GM21423 (cell line): ENCODE measurements around the gene ARL17B.
A peak's percentile ranks its signal among the peaks of the same experiment; 100 is the strongest.
"Not testable (repeated sequence)": the region's sequence is repeated elsewhere in the genome, so short reads cannot be mapped to it uniquely, and the experiment has no call there.

Experiments used
- ATAC-seq: cut with Tn5 transposase; IDR thresholded peaks from one replicate; pipeline ENCODE4 v1.9.1; 2021; ENCODE audit warnings: mild to moderate bottlenecking, moderate library complexity; ENCODE audit not compliant: unreplicated experiment

ARL17B gene

DNA sequence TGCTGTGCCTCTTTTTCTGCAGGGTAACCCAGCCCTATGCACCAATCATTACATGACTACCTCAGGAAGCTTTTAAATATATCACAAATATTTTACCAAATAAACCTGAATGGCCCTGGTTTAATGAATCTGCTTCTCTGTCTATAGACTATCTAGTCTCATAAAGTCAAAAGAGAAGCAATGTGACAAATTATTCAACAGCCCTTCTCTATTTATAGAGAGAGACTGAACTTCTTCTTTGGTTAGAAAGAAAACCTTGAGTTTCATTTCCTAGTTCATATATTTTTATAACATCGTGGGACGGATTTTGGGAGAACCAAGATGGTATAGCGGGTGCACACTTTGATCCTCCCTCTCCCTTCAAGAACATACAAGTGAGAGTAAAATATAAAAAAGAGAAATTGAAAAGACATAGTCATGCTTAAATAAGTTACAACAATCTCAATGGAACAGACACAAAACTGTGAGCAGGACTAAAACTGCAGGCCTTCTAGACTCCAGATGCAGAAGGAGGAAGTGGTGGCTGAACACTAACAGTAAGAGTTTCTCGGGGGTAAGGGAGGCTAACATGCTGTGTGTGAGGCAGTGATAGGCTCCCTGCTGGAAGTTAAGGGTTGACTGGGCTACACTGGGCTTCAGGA lies 70.5 kb downstream of the ARL17B start:
- ATAC-seq: peak; percentile 95

DNA sequence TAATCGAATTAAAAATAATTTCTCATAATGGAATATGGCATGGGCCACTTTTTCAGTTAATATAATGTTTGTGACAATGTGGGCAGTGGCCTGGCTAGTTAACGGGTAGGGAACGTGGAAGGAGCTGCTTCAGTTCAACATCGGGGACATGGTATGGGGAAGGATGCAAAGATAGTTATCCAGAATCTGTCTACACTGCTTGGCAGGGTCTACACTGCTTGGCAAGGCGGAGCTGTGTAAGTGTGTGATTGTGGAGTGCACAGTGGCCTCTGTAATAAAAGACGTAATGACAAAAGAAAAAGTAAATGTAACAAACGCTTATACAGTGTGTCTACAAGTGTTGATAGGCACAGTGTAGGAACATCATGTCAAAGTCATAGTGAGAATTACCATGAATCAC lies 74.0 kb downstream of the ARL17B start:
- ATAC-seq: not testable (repeated sequence)

DNA sequence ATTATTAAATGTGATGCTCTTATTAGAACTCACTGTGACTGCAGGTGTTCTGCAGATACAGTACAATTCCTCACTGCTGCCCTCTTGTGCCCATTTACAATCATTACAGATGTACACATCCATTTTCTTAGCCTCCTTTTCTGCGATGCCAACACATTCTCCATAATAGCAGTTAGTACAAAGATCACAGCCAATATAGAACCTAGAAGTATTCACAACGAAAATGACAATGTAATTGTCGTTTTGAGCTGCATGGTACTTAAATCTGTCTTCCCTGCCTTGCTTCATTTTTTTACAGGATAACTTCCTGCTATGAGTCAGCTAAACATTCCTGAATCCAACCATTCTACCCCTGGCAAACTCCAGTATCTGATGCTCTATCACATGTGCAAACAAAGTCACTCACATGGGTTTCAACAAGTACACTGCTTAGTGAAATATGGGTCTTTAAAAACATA lies 74.8 kb downstream of the ARL17B start:
- ATAC-seq: not testable (repeated sequence)

DNA sequence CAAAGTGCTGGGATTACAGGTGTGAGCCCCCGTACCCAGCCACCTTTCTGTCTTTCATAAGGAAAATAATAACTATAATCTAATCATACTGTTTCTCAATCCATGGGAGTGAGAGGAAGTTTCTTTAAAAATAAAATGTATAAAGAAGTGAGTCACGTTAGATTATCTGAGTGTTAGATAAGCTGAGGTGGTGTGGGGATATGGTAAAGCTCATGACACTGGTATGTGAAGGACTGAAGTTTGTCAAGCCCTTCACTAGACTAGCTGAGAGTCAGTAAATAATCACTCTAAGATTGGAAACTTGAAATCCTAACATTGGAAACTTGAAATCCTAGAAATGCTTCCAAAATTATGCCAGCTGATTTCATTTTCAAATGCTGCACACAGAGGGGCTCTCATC lies 76.1 kb downstream of the ARL17B start:
- not testable (repeated sequence) for ATAC-seq

DNA sequence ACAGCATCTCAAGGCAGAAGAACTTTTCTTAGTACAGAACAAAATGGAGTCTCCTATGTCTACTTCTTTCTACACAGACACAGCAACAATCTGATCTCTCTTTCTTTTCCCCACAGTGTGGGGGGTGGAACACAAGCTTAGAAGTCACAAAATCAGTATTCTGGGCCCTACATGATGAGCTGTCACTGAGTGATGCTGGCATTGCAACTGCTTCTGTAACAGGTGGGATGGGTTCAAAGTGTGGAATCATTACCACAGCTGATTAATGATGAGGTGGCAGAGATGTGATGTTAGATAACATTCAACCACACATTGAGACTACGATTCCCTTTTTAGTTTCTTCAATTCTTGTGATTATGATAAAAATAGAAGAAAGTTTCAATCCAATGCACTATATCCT lies 77.1 kb downstream of the ARL17B start:
- not testable (repeated sequence) for ATAC-seq

DNA sequence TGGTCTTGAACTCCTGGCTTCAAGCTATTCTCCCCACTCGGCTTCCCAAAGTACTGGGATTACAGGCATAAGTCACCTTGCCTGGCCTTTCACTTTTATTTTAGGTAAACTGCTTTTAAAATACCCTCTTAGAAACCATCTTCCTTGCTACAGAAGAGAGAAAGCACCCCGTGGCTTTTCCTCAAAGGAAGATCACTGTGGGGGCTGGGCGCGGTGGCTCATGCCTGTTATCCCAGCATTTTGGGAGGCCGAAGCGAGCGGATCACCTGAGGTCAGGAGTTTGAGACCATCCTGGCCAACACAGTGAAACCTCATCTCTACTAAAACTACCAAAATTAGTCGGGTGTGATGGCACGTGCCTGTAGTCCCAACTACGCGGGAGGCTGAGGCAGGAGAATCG lies 78.9 kb downstream of the ARL17B start:
- ATAC-seq: not testable (repeated sequence)

DNA sequence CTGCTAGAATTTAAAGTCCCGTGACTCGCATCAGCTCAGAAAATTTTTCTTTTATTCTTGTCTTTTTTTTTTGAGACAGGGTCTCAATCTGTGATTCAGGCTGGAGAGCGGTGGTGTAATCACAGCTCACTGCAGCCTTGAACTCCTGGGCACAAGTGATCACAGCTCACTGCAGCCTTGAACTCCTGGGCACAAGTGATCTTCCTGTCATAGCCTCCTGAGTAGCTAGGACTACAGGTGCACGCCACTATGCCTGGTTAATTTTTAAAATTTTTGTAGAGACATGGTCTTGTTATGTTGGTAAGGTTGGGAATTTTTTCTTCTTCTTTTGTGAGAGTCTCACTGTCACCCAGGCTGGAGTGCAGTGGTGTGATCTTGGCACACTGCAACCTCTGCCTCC lies 80.2 kb downstream of the ARL17B start:
- not testable (repeated sequence) for ATAC-seq

DNA sequence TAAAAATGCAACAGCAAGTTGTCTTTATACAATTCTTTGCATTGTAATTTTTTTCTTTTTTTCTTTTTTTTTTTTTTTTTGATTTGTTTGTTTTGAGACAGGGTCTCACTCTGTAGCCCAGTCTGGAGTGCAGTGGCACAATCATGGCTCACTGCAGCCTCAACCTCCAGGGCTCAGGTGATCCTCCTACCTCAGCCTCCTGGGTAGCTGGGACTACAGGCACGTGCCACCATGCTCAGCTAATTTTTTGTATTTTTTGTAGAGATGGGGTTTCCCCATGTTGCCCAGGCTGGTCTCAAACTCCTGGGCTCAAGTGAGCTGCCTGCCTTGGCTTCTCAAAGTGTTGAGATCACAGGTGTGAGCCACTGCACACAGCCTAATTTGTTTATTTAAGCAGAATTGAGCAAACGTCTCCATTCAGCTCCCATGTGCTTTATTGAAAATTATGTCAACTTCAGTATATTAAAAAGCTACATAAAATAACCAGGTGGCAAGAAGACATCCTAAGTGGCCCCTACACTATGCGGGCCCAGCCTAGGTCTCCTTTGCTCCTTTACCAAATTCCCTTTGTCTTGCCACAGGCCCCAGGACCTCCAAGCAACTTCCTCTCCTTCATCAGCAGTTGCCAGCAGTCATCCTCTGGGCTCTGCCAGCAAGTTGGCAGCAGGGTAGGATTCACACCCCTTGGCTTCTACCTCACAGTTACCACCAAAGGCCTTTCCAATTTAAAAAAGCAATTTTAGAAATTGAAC lies 84.7 kb downstream of the ARL17B start:
- not testable (repeated sequence) for ATAC-seq

DNA sequence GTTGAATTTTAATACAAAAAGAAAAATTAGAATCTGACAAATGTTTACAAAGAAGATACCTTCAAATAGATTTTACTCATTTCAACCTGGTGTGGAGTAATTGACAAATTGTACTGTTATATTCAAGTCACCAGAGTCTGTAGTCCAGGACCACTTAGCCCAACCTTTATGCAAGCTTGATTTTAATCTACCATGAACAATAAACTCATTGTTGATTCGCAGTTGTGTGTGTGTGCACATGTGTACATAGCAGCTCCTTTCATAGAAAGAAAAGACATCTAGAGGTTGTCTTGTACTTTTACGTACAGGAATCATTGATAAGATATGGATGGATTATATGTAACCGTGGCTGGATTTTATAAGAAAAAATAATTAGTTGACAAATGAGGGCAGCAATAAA lies 87.3 kb downstream of the ARL17B start:
- no peak for ATAC-seq

DNA sequence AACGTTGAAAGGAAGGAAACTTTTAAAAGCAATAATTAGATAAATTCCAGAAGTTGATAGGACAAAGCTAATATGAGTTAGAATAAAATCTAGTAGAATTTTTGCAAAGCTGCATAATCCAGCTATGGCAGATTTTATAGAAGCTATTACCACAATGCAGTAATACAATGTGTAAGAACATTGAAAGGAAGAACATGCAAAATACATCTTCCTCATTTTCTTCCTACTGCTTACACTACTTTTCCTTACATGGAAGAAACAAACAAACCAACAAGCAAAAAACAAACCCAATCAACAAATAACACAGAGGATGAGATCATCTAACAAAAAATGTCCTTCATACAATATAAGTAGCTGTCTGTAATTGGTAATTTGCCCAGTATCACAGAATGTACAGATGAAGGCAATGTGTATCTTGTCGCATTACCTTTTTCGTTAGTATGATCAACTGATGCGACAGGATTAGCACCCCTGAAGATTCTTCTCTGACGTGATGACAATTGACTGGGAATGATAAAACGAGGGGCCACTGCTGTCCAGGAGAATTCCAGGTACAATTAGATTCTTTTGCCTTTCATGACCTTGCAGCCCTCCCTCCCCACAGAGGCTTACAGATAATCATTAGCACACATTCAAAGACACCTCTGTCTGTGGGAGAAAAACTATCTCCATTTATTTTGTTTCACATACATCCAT lies 87.9 kb downstream of the ARL17B start:
- no peak for ATAC-seq

DNA sequence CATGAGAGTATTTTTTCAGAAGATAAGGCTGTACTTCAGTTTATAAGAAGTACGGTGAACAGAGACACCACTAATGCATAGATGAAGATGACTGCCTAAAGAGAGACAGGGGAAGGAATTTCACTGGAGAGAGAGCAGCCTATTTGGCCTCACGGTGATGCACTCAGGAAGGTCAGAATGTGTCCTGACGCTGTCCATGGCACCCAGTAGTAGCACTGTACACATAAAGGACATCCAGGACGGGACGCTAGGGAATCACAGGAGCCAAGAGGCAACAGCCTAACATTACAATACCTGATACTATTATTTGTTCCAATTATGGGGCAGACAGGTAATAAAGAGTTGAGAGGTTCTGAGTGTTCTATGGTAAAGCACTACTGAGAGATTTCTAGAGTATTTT lies 91.5 kb downstream of the ARL17B start:
- no peak for ATAC-seq

DNA sequence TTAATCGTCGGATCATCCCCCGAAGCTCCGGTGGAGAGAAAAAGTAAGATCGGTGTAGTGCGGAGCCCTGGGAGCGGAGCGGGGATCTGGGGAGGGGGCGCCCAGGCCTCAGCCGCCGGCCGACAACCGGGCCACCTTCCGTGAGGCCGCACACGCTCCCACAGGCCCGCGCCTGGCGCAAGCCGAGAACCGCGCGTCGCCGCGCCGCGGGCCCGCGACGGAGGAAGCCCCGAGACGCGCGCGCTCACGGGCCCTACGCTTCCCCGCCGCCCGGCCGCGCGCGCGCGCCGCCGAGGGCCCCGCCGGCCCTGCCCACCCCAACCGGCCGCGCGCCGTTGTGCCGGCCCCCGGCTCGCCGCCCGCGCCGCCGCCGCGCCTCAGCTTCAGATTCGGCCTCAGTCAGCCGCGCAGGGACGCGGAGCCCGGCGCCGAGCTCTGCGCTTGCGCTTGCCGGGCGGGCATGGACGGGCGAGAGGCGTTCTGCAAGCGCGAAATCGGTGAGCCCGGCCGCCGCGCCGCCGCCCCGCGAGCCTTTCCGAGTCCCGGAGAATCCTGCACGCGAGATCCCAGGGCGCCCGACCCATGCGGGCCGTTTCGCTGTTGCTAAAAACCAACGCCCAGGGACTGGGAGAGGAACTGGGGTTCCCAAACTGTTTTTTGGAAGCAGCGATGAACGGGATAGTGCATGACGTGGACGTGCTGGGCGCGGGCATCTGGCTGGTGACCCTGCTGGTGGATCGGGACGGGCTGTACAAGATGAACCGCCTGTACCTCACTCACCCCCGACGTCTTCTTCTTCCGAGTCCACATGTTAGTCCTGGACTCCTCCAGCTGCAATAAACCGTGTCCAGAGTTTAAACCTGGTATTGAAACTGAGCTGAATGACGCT lies 94.7 kb downstream of the ARL17B start:
- peak; percentile 73 for ATAC-seq

DNA sequence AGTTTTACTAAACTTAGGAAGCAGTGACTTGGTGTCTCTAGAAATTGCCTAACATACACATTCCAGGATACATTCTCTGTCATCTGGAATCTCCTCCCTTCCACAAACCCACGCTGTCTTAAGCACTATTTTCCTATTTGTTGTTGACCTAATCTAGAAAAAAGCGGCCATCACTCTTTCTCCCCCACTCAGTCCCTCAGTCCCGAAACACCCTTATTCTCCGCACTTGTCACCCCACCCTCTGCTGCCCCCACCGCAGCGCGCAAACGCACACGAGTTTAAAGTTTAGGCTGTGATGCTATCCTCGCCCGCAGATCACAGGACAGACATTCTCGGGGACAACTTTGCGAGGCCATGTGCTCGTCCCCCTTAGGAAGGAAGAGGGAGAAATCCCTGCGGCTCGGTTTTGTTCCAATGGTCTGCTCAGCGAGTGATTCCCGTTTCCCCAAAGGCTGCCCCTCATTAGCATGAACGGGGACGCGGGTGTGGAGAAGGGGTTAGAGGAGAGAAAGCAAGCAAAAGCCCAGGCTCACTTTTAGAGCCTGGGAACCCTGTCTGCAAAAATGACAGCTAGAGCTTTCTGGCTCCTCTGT lies 95.4 kb downstream of the ARL17B start:
- ATAC-seq: not testable (repeated sequence)

DNA sequence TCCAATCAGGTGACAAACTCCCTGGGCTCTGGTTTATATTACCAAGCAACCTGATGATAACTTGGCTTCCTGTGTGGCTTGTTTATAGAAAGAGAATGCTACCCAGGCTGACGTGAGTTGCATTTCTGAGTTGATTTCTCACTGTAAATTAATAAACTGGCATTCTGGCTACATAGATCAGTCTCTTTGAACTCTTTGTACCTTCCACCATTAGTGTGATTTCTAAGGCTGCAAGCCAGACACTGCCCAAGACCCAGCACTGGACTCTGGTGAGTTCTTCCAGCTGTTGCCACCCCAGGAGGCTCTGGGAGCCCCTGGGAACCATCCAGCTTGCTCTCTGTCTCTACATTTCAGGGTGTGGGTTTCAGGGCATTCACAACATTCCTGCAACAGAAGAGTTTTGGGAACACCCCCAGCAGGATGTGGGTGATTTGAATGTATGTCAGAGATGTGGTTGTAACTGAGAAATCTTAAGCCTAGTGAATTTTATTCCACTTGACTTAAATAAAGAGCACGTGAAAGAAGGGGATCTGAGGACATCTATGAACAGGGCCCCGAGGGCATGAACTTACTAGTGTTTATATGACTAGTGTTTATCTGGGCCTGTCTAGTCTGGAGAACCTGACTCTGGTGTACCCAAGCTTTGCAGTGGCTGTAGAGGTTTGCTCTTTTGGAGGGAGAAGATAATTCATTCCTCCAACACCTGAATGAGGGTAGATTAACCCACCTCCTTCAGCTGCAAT lies 96.9 kb downstream of the ARL17B start:
- no peak for ATAC-seq

DNA sequence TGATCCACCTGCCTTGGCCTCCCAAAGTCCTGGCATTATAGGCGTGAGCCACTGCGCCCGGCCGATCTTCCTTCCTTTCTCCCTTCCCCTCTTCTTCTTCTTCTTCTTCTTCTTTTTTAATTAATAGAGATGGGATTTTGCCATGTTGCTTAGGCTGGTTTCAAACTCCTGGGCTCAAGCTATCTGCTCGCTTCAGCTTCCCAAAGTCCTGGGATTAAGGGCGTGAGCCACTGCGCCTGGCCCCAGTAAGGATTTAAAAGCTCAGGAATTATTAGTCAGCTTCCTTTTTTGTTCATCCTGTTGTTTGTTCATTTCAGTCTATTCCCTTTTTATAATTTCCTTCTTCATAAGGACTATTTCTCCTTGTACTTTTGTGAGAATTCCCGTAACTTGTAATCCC lies 99.3 kb downstream of the ARL17B start:
- no peak for ATAC-seq

DNA sequence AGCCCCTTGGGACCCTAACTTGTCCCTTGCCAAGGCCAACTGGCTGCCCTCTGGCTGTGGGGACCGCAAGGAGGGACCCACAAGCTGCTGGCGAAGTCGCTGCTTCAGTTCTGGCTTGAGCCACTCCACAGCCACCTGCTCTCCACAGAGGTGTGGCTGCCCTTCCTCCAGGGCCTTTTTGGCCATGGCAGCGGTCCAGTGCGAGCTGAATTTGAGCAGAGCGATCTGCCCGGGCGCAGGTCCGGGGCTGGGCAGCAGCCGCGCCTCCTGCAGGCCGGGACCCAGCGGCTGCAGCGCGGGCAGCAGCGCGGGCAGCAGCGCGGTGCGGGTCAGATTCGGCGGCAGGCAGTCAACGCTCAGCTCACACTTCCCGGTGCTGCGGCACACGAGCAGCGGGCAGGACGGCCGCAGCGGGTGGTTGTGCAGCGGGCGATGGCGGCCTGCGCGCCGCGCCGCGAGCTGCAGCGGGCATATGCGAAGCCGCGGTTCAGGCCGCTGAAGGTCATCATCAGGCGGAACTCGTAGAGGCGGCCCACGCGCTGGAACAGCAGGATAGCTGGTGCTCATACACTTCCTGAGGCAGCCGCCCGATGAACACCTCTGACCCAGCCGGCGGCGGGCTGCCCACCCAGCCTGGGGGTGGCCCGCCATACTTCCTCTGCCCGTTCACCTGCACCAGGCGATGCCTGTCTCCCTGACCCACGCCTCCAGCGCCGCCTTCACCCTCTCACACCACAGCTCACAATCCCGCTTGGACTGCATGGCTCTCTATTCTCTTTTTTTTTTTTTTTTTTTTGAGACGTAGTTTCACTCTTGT lies 101.5 kb downstream of the ARL17B start:
- ATAC-seq: not testable (repeated sequence)

DNA sequence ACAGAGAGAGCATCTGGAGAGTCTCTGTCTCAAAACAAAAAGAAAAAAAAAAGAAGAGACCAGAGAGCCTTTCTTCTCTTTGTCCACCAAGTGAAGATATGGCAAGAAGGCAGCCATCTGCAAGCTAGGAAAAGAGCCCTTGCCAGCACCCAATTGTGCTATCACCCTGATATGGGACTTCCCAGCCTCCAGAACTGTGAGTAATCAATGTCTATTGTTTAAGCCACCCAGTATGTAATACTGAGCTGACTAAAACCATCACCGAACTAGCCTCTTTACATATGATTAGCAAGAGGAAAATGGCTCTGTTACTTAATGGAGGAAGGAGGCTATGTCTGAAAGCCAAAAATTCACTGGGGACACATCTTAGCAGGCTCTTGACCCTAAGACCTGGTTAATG lies 105.2 kb downstream of the ARL17B start:
- not testable (repeated sequence) for ATAC-seq

DNA sequence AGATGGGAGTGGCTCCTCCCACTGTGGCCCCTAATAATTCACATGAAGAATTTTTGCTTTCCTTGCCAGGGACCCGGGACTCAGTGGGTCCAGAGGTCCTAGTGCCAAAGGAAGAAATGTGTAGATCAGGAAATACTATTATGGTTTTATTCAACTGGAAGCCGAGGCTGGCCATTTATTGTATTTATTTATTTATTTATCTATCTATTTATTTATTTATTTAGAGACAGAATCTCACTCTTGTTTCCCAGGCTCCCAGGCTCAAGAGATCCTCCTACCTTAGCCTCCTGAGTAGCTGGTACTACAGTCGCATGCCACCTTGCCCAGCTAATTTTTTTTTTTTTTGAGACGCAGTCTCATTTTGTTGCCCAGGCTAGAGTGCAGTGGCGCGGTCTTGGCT lies 107.4 kb downstream of the ARL17B start:
- ATAC-seq: not testable (repeated sequence)

DNA sequence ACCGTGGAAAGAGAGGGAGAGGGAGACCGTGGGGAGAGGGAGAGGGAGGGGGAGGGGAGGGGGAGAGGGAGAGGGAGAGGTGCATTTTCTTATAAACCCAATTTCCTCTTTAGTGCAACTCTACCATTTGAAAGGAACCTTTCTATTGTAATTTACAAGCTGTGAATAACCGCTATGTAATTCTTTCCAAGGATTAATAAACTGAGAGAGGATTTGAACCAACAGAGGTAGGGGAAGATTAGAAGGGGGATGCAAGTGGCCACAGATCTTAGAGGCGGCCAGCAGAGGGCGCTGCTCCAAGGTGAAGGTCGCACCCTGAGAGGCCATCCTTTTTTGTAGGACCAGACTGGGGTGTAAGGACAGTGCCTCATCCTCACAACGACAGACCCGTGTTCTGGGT lies 107.8 kb downstream of the ARL17B start:
- not testable (repeated sequence) for ATAC-seq
